Mesenchymal stem cell (in vitro differentiated cells and primary cell): ENCODE measurements around the gene MUC4.

Experiments
- DNase-seq: peaks from one replicate; pipeline ENCODE4 v3.0.0-alpha.2; 2013
- H2AFZ ChIP-seq: one replicate; pipeline ENCODE4 v1.6.1; 2013; ENCODE audit warnings: low read depth, mild to moderate bottlenecking, control low read depth, inconsistent platforms, low read length, moderate library complexity
- H2AK5ac ChIP-seq: 2 replicates; pipeline ENCODE4 v1.6.1; 2013; ENCODE audit warnings: low read length, moderate library complexity, mild to moderate bottlenecking, inconsistent platforms; ENCODE audit not compliant: severe bottlenecking
- H2BK120ac ChIP-seq: one replicate; pipeline ENCODE4 v1.6.1; 2013; ENCODE audit warnings: low read depth, mild to moderate bottlenecking, inconsistent platforms, low read length, moderate library complexity
- H2BK12ac ChIP-seq, 2 experiments: one replicate each; pipeline ENCODE4 v1.6.1; 2013; ENCODE audit warnings: inconsistent platforms in 2 of 2, low read length in 2 of 2, mild to moderate bottlenecking in 2 of 2, moderate library complexity in 2 of 2, control low read depth in 1 of 2
- H2BK15ac ChIP-seq: one replicate; pipeline ENCODE4 v1.6.1; 2013; ENCODE audit warnings: mild to moderate bottlenecking, low read depth, inconsistent platforms; ENCODE audit not compliant: poor library complexity, severe bottlenecking
- H2BK5ac ChIP-seq: 2 replicates; pipeline ENCODE4 v1.6.1; 2013; ENCODE audit warnings: low read depth, mild to moderate bottlenecking, low read length, control low read depth, inconsistent platforms; ENCODE audit not compliant: poor library complexity, severe bottlenecking
- H3K14ac ChIP-seq, 2 experiments: one replicate each; pipeline ENCODE4 v1.6.1; 2013; ENCODE audit warnings: inconsistent platforms in 2 of 2, low read length in 2 of 2, control low read depth in 1 of 2, mild to moderate bottlenecking in 1 of 2, moderate library complexity in 1 of 2
- H3K18ac ChIP-seq, 2 experiments: one replicate each; pipeline ENCODE4 v1.6.1; 2013; ENCODE audit warnings: inconsistent platforms in 2 of 2, low read length in 2 of 2, control low read depth in 1 of 2, low read depth in 1 of 2, mild to moderate bottlenecking in 1 of 2
- H3K23ac ChIP-seq, 2 experiments: one replicate each; pipeline ENCODE4 v1.6.1; 2013; ENCODE audit warnings: inconsistent platforms in 2 of 2, low read length in 2 of 2, mild to moderate bottlenecking in 2 of 2, moderate library complexity in 2 of 2, control low read depth in 1 of 2
- H3K27ac ChIP-seq: 2 replicates; pipeline ENCODE4 v1.5.1; 2013; ENCODE audit warnings: mild to moderate bottlenecking, moderate library complexity, low read length, control low read depth, inconsistent platforms; ENCODE audit not compliant: poor library complexity, severe bottlenecking
- H3K27me3 ChIP-seq, 2 experiments: 2 replicates each; pipeline versions ENCODE4 v1.6.1 to v1.7.0; 2013; ENCODE audit warnings: low read length in 2 of 2, mild to moderate bottlenecking in 2 of 2, moderate library complexity in 2 of 2, control low read depth in 1 of 2, inconsistent platforms in 1 of 2; ENCODE audit not compliant: control insufficient read depth in 1 of 2, insufficient read depth in 1 of 2
- H3K36me3 ChIP-seq, 2 experiments: 2 replicates each; pipeline versions ENCODE4 v1.6.1 to v1.7.0; 2013; ENCODE audit warnings: low read length in 2 of 2, control low read depth in 1 of 2, inconsistent platforms in 1 of 2, low read depth in 1 of 2, mild to moderate bottlenecking in 1 of 2; ENCODE audit not compliant: insufficient read depth in 2 of 2, control insufficient read depth in 1 of 2
- H3K4ac ChIP-seq, 2 experiments: one replicate each; pipeline ENCODE4 v1.6.1; 2013; ENCODE audit warnings: inconsistent platforms in 2 of 2, low read length in 2 of 2, mild to moderate bottlenecking in 2 of 2, moderate library complexity in 2 of 2, control low read depth in 1 of 2, low read depth in 1 of 2
- H3K4me1 ChIP-seq: 2 replicates; pipeline ENCODE4 v1.6.1; 2013; ENCODE audit warnings: low read depth, low read length, control low read depth; ENCODE audit not compliant: control insufficient read depth, insufficient read depth
- H3K4me2 ChIP-seq: 2 replicates; pipeline ENCODE4 v1.6.1; 2013; ENCODE audit warnings: low read length, mild to moderate bottlenecking, inconsistent platforms; ENCODE audit not compliant: poor library complexity, severe bottlenecking
- H3K4me3 ChIP-seq, 2 experiments: 2 replicates each; pipeline versions ENCODE4 v1.5.1 to v1.7.0; 2013; ENCODE audit warnings: low read length in 2 of 2, mild to moderate bottlenecking in 2 of 2, control low read depth in 1 of 2, low read depth in 1 of 2; ENCODE audit not compliant: insufficient read depth in 1 of 2
- H3K79me1 ChIP-seq: replicated peaks from 2 replicates; pipeline ENCODE4 v1.6.1; 2013; ENCODE audit warnings: mild to moderate bottlenecking, control low read depth, low read length, inconsistent platforms; ENCODE audit not compliant: poor library complexity, severe bottlenecking
- H3K9ac ChIP-seq: 2 replicates; pipeline ENCODE4 v1.7.0; 2013; ENCODE audit warnings: mild to moderate bottlenecking, low read length, moderate library complexity
- H3K9me3 ChIP-seq: 2 replicates; pipeline ENCODE4 v1.7.0; 2013; ENCODE audit warnings: mild to moderate bottlenecking, low read length; ENCODE audit not compliant: control insufficient read depth
- H4K8ac ChIP-seq: one replicate; pipeline ENCODE4 v1.6.1; 2013; ENCODE audit warnings: inconsistent platforms, mild to moderate bottlenecking, low read length, moderate library complexity
- H4K91ac ChIP-seq: one replicate; pipeline ENCODE4 v1.6.1; 2013; ENCODE audit warnings: mild to moderate bottlenecking, low read length, inconsistent platforms
- WGBS: methylation state at CpG from one replicate; pipeline ENCODE4 v1.1.7; 2013; ENCODE audit warnings: mixed read lengths; 5-methylcytosine and 5-hydroxymethylcytosine counted together

Gene MUC4

DNA sequence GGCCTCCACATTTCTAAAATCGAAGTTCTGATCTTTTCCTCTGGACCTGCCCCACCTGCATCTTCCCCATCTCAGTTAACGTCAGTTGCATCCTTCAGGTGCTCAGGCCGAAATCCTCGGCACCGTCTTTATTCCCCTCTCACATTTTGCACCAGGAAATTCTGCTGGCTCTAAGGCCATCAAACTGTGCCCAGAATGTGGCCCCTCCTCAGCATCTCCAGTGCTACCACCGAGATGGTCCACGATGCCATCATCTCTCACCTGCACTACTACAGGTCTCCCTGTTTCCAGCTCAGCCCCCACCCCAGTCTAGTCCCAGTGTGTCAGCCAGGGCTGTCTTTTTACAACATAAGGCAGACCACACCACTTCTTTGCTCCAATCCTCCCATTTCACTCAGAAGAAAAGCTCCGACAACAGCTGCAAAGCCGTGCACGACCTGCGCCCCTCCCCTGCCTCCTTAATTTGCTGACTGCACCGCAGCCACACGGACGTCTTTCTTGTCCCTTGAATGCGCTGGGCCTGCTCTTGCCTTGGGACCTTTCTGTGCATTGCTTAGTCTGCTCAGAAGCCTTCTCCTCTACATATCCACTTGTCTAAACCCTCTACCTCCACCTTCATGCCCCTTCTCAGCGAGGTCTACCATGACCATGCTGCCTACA lies 76.6 kb downstream of the MUC4 start:
- no peak overlapping the region for H2BK12ac ChIP-seq
- peaks cover 0 to 36% of the 10 kb centered on the region in 2 experiments for H3K36me3 ChIP-seq
- H3K9ac ChIP-seq: no peak overlapping the region
- WGBS: 84% methylated on average over 16 of the region's 16 CpGs
- no peak overlapping the region for H3K18ac ChIP-seq
- H2BK15ac ChIP-seq: no peak overlapping the region
- no peak overlapping the region for H4K8ac ChIP-seq
- no peak overlapping the region for H2AK5ac ChIP-seq
- no peak overlapping the region for H3K27ac ChIP-seq
- H4K91ac ChIP-seq: no peak overlapping the region
- H2BK120ac ChIP-seq: no peak overlapping the region
- no peak overlapping the region for H3K4ac ChIP-seq
- H2AFZ ChIP-seq: no peak overlapping the region
- H3K79me1 ChIP-seq: no peaks in the 10 kb centered on the region
- no peak overlapping the region for H3K14ac ChIP-seq
- no peak overlapping the region for H2BK5ac ChIP-seq
- H3K9me3 ChIP-seq: no peaks in the 10 kb centered on the region
- H3K23ac ChIP-seq: peak overlapping the region in 1 of 2 experiments; percentile 34
- no peak overlapping the region for H3K4me2 ChIP-seq
- H3K4me3 ChIP-seq: no peak overlapping the region
- H3K27me3 ChIP-seq: peaks cover 4 to 53% of the 10 kb centered on the region in 2 experiments
- H3K4me1 ChIP-seq: no peaks in the 10 kb centered on the region
- no peak for DNase-seq

DNA sequence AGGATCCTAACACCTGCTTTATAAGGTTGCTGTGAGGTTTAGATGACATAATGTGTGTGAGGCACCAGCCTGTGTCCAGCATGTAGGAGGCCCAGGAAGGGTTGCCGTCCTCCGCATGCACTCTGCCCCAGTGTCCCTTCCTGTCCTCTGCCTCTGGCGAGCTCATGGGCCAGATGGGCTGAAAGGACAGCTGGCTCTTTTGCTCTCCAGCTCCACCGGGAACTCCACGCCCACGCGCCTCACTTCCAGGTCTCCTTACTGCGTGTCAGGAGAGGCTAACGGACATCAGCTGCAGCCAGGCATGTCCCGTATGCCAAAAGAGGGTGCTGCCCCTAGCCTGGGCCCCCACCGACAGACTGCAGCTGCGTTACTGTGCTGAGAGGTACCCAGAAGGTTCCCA lies 78.8 kb downstream of the MUC4 start:
- no peak overlapping the region for H3K4me2 ChIP-seq
- H3K9me3 ChIP-seq: no peaks in the 10 kb centered on the region
- H3K18ac ChIP-seq: no peak overlapping the region
- no peaks in the 10 kb centered on the region for H3K79me1 ChIP-seq
- H2AFZ ChIP-seq: no peak overlapping the region
- H4K8ac ChIP-seq: no peak overlapping the region
- H3K9ac ChIP-seq: no peak overlapping the region
- H3K4me1 ChIP-seq: peaks cover 2% of the 10 kb centered on the region
- H2AK5ac ChIP-seq: no peak overlapping the region
- H4K91ac ChIP-seq: no peak overlapping the region
- 75% methylated on average over 12 of the region's 12 CpGs for WGBS
- H3K23ac ChIP-seq: peak overlapping the region in 1 of 2 experiments; percentile 3
- no peak overlapping the region for H3K4me3 ChIP-seq
- peaks cover 4 to 51% of the 10 kb centered on the region in 2 experiments for H3K27me3 ChIP-seq
- H3K4ac ChIP-seq: no peak overlapping the region
- H2BK5ac ChIP-seq: no peak overlapping the region
- no peak overlapping the region for H2BK15ac ChIP-seq
- H2BK120ac ChIP-seq: no peak overlapping the region
- no peak for DNase-seq
- H3K14ac ChIP-seq: no peak overlapping the region
- peaks cover 0 to 36% of the 10 kb centered on the region in 2 experiments for H3K36me3 ChIP-seq
- H3K27ac ChIP-seq: no peak overlapping the region
- no peak overlapping the region for H2BK12ac ChIP-seq

- H3K4me1 ChIP-seq: peaks cover 2% of the 10 kb centered on the region
- H3K23ac ChIP-seq: no peak overlapping the region
- no peak overlapping the region for H3K4me3 ChIP-seq
- H4K91ac ChIP-seq: no peak overlapping the region
- H3K14ac ChIP-seq: no peak overlapping the region
- H3K9me3 ChIP-seq: no peaks in the 10 kb centered on the region
- H3K18ac ChIP-seq: no peak overlapping the region
- H2BK5ac ChIP-seq: no peak overlapping the region
- peaks cover 0 to 30% of the 10 kb centered on the region in 2 experiments for H3K36me3 ChIP-seq
- 87% methylated on average over 11 of the region's 11 CpGs for WGBS
- no peak overlapping the region for H3K4me2 ChIP-seq
- DNase-seq: no peak
- H3K27ac ChIP-seq: no peak overlapping the region
- H2BK120ac ChIP-seq: no peak overlapping the region
- no peak overlapping the region for H2BK12ac ChIP-seq
- no peak overlapping the region for H2AK5ac ChIP-seq
- H3K27me3 ChIP-seq: peaks cover 9 to 44% of the 10 kb centered on the region in 2 experiments
- H2BK15ac ChIP-seq: no peak overlapping the region
- no peak overlapping the region for H2AFZ ChIP-seq
- no peak overlapping the region for H3K9ac ChIP-seq
- no peaks in the 10 kb centered on the region for H3K79me1 ChIP-seq
- no peak overlapping the region for H4K8ac ChIP-seq
- no peak overlapping the region for H3K4ac ChIP-seq
Observed at GRCh38 chr3:195731356-195731905, 80.3 kb downstream of the MUC4 start.

DNA sequence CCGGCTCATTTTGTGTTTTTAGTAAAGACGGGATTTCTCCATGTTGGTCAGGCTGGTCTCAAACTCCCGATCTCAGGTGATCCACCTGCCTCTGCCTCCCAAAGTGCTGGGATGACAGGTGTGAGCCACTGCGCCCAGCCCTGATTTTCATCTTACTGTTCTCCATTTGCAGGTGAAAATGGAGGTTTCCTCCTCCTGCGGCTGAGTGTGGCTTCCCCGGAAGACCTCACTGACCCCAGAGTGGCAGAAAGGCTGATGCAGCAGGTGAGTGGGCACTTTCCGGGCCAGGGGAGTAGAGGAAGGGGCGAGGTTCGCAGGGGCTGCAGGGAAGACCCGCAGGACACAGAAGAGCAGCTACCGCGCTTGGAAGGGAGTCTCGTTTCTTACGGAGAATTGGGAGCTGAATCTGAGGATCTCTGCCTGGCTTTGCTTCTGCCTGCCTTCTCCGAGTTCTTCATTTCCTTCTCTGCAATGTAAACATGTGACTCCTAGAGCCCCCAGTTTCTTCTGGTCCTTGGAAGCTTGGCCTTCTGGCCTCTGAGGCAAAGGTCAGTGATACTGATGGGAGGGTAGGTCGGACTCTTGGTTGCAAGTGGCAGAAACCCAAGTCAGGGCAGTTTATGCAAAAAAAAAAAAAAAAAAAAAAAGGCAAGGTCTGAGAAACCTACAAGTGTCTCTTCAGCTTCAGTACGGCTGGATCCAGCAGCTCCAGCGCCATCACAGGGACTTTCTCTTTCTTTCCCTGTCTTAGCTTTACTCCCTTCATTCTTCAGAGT lies 82.1 kb downstream of the MUC4 start:
- no peak overlapping the region for H2BK5ac ChIP-seq
- H2BK15ac ChIP-seq: no peak overlapping the region
- no peak overlapping the region for H2AK5ac ChIP-seq
- no peak overlapping the region for H2AFZ ChIP-seq
- H2BK120ac ChIP-seq: no peak overlapping the region
- WGBS: 85% methylated on average over 18 of the region's 18 CpGs
- peaks cover 2% of the 10 kb centered on the region for H3K4me1 ChIP-seq
- DNase-seq: no peak
- no peaks in the 10 kb centered on the region for H3K9me3 ChIP-seq
- H2BK12ac ChIP-seq: no peak overlapping the region
- no peaks in the 10 kb centered on the region for H3K79me1 ChIP-seq
- no peak overlapping the region for H3K18ac ChIP-seq
- no peak overlapping the region for H3K9ac ChIP-seq
- H3K27me3 ChIP-seq: peaks cover 13 to 29% of the 10 kb centered on the region in 2 experiments
- no peak overlapping the region for H3K27ac ChIP-seq
- H4K8ac ChIP-seq: no peak overlapping the region
- no peak overlapping the region for H4K91ac ChIP-seq
- no peak overlapping the region for H3K4ac ChIP-seq
- H3K4me3 ChIP-seq: no peak overlapping the region
- H3K14ac ChIP-seq: no peak overlapping the region
- H3K23ac ChIP-seq: no peak overlapping the region
- peaks cover 0 to 23% of the 10 kb centered on the region in 2 experiments for H3K36me3 ChIP-seq
- no peak overlapping the region for H3K4me2 ChIP-seq
